Upper lobe of left lung (tissue), 4 donors: Measurements from ENCODE around the gene PWP1.

ENCODE experiments used
- POLR2A ChIP-seq, 4 donors: fragments of 450-650 bp; IDR thresholded peaks; one replicate each; pipeline ENCODE4 v1.5.1; 2016 to 2017; ENCODE audit warnings: antibody characterized with exemption in 4 of 4, mild to moderate bottlenecking in 2 of 4
- TF ChIP-seq, protein P1 (sequence below), 6 experiments: fragments of 450-650 bp in 4 of 6; fragments of 200-600 bp in 2 of 6; sonication (generic) in 2 of 6; IDR thresholded peaks; one replicate each; pipeline ENCODE4 v1.5.1; 2016 to 2019; ENCODE audit warnings: antibody characterized with exemption in 6 of 6

DNA sequence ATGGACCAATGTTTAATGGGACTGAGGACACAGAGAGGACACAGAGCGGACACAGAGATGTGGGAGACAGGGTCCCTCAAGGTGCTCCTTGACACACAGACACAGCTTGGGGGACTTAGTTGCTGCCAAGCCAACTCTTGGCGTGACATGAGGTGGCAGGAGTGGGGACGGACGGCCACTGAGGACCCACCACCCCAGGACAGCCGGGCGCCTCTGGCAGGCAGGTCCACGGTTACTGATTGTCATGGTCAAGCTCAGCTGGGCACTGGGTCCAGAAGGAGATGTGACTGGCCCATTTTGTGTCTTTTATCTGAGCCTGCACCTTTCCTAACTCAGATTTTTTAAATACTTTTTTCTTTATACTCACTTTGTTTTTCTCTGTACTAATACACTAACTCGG lies 15.7 kb upstream of the PWP1 start:
- TF ChIP-seq, protein P1, sequence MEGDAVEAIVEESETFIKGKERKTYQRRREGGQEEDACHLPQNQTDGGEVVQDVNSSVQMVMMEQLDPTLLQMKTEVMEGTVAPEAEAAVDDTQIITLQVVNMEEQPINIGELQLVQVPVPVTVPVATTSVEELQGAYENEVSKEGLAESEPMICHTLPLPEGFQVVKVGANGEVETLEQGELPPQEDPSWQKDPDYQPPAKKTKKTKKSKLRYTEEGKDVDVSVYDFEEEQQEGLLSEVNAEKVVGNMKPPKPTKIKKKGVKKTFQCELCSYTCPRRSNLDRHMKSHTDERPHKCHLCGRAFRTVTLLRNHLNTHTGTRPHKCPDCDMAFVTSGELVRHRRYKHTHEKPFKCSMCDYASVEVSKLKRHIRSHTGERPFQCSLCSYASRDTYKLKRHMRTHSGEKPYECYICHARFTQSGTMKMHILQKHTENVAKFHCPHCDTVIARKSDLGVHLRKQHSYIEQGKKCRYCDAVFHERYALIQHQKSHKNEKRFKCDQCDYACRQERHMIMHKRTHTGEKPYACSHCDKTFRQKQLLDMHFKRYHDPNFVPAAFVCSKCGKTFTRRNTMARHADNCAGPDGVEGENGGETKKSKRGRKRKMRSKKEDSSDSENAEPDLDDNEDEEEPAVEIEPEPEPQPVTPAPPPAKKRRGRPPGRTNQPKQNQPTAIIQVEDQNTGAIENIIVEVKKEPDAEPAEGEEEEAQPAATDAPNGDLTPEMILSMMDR (IDR thresholded peaks at IDR 0.05), result no peak
- no peak for TF ChIP-seq POLR2A (IDR thresholded peaks at IDR 0.05)
